SK-N-SH treated with all-trans-retinoic acid at 6 μM for 48 hours (cell line): ENCODE measurements around the gene NEURL1B.

Experiments
- ATAC-seq: fragments of 200-7000 bp; cut with Tn5 transposase; 3 replicates; pipeline ENCODE4 v1.9.1; 2020; ENCODE audit warnings: mild to moderate bottlenecking, moderate library complexity
- ARNTL ChIP-seq: fragments of 450-650 bp; formaldehyde crosslinking; IDR thresholded peaks from 2 replicates; pipeline ENCODE4 v1.5.0; 2020; ENCODE audit warnings: low read depth, mild to moderate bottlenecking, moderate library complexity, borderline replicate concordance
- BACH2 ChIP-seq: fragments of 250-450 bp; sonication (Bioruptor Pico); IDR thresholded peaks from 2 replicates; pipeline ENCODE4 v1.9.0; 2021; ENCODE audit warnings: mild to moderate bottlenecking, borderline replicate concordance
- CREB5 ChIP-seq: fragments of 250-450 bp; sonication (Bioruptor Pico); IDR thresholded peaks from 2 replicates; pipeline ENCODE4 v1.5.1; 2020; ENCODE audit warnings: low read depth, mild to moderate bottlenecking, moderate library complexity
- CSDC2 ChIP-seq: fragments of 250-450 bp; sonication (Bioruptor Pico); IDR thresholded peaks from 2 replicates; pipeline ENCODE4 v1.5.0; 2020; ENCODE audit warnings: mild to moderate bottlenecking, moderate library complexity
- GLIS3 ChIP-seq: fragments of 250-450 bp; sonication (Bioruptor Pico); IDR thresholded peaks from 2 replicates; pipeline ENCODE4 v1.5.0; 2020; ENCODE audit warnings: mild to moderate bottlenecking, moderate library complexity
- ISL1 ChIP-seq: fragments of 250-450 bp; sonication (Bioruptor Pico); IDR thresholded peaks from 2 replicates; pipeline ENCODE4 v2.1.2; 2022; ENCODE audit warnings: mild to moderate bottlenecking, moderate library complexity
- OSR1 ChIP-seq: fragments of 250-450 bp; sonication (Bioruptor Pico); IDR thresholded peaks from 2 replicates; pipeline ENCODE4 v1.8.0; 2022; ENCODE audit warnings: moderate library complexity, mild to moderate bottlenecking, inconsistent platforms
- PPARA ChIP-seq: fragments of 250-450 bp; sonication (Bioruptor Pico); IDR thresholded peaks from 2 replicates; pipeline ENCODE4 v1.5.0; 2020; ENCODE audit warnings: mild to moderate bottlenecking, borderline replicate concordance
- RARB ChIP-seq: fragments of 250-450 bp; sonication (Bioruptor Pico); IDR thresholded peaks from 2 replicates; pipeline ENCODE4 v1.8.0; 2021; ENCODE audit warnings: mild to moderate bottlenecking, moderate library complexity
- TCF4 ChIP-seq: fragments of 250-450 bp; sonication (Bioruptor Pico); IDR thresholded peaks from 2 replicates; pipeline ENCODE4 v1.8.0; 2021; ENCODE audit warnings: mild to moderate bottlenecking, moderate library complexity, borderline replicate concordance
- TOX ChIP-seq: fragments of 250-450 bp; sonication (Bioruptor Pico); IDR thresholded peaks from 2 replicates; pipeline ENCODE4 v1.8.0; 2021; ENCODE audit warnings: mild to moderate bottlenecking, moderate library complexity, borderline replicate concordance
- ZC3H10 ChIP-seq: fragments of 250-450 bp; sonication (Bioruptor Pico); IDR thresholded peaks from 2 replicates; pipeline ENCODE4 v1.5.1; 2021; ENCODE audit warnings: mild to moderate bottlenecking, moderate library complexity
- ZFP3 ChIP-seq: fragments of 250-450 bp; sonication (Bioruptor Pico); IDR thresholded peaks from 2 replicates; pipeline ENCODE4 v1.5.0; 2020; ENCODE audit warnings: mild to moderate bottlenecking, moderate library complexity
- ZFP30 ChIP-seq: fragments of 450-650 bp; formaldehyde crosslinking; IDR thresholded peaks from 2 replicates; pipeline ENCODE4 v1.5.0; 2022; ENCODE audit warnings: mild to moderate bottlenecking, moderate library complexity
- ZNF565 ChIP-seq: fragments of 450-650 bp; formaldehyde crosslinking; conservative IDR thresholded peaks from 2 replicates; pipeline ENCODE4 v1.5.0; 2020; ENCODE audit warnings: low read depth, mild to moderate bottlenecking, moderate library complexity
- ZNF70 ChIP-seq: fragments of 450-650 bp; formaldehyde crosslinking; IDR thresholded peaks from 2 replicates; pipeline ENCODE4 v1.5.0; 2020; ENCODE audit warnings: mild to moderate bottlenecking, moderate library complexity
- ZNF8 ChIP-seq: fragments of 450-650 bp; formaldehyde crosslinking; IDR thresholded peaks from 2 replicates; pipeline ENCODE4 v1.5.0; 2020; ENCODE audit warnings: mild to moderate bottlenecking, moderate library complexity
- TF ChIP-seq, protein P1 (sequence below): fragments of 250-450 bp; sonication (Bioruptor Pico); IDR thresholded peaks from 2 replicates; pipeline ENCODE4 v1.5.0; 2020; ENCODE audit warnings: mild to moderate bottlenecking, moderate library complexity
- TF ChIP-seq, protein P2 (sequence below): fragments of 250-450 bp; sonication (Bioruptor Pico); IDR thresholded peaks from 2 replicates; pipeline ENCODE4 v1.8.0; 2021; ENCODE audit warnings: low read depth, mild to moderate bottlenecking, moderate library complexity, borderline replicate concordance
- TF ChIP-seq, protein P3 (sequence below): fragments of 250-450 bp; sonication (Bioruptor Pico); IDR thresholded peaks from 2 replicates; pipeline ENCODE4 v1.5.1; 2021; ENCODE audit warnings: mild to moderate bottlenecking, moderate library complexity

Gene NEURL1B

GRCh38 chr5:172735141-172735831 is 94.2 kb downstream of the NEURL1B start:
- no peak for ATAC-seq
- TF ChIP-seq GLIS3 (CRISPR knock-in tag) (no peak), RARB (CRISPR knock-in tag) (no peak), ZFP3 (CRISPR knock-in tag) (no peak), ZNF70 (CRISPR knock-in tag) (no peak), CSDC2 (CRISPR knock-in tag) (no peak), ZNF8 (CRISPR knock-in tag) (no peak), ISL1 (no peak), ZNF565 (no peak), ZC3H10 (CRISPR knock-in tag) (no peak), PPARA (no peak), BACH2 (CRISPR knock-in tag) (no peak), ARNTL (CRISPR knock-in tag) (no peak), ZFP30 (CRISPR knock-in tag) (no peak)
- TF ChIP-seq, protein P1, sequence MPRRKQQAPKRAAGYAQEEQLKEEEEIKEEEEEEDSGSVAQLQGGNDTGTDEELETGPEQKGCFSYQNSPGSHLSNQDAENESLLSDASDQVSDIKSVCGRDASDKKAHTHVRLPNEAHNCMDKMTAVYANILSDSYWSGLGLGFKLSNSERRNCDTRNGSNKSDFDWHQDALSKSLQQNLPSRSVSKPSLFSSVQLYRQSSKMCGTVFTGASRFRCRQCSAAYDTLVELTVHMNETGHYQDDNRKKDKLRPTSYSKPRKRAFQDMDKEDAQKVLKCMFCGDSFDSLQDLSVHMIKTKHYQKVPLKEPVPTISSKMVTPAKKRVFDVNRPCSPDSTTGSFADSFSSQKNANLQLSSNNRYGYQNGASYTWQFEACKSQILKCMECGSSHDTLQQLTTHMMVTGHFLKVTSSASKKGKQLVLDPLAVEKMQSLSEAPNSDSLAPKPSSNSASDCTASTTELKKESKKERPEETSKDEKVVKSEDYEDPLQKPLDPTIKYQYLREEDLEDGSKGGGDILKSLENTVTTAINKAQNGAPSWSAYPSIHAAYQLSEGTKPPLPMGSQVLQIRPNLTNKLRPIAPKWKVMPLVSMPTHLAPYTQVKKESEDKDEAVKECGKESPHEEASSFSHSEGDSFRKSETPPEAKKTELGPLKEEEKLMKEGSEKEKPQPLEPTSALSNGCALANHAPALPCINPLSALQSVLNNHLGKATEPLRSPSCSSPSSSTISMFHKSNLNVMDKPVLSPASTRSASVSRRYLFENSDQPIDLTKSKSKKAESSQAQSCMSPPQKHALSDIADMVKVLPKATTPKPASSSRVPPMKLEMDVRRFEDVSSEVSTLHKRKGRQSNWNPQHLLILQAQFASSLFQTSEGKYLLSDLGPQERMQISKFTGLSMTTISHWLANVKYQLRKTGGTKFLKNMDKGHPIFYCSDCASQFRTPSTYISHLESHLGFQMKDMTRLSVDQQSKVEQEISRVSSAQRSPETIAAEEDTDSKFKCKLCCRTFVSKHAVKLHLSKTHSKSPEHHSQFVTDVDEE (CRISPR knock-in tag), result no peak

DNA sequence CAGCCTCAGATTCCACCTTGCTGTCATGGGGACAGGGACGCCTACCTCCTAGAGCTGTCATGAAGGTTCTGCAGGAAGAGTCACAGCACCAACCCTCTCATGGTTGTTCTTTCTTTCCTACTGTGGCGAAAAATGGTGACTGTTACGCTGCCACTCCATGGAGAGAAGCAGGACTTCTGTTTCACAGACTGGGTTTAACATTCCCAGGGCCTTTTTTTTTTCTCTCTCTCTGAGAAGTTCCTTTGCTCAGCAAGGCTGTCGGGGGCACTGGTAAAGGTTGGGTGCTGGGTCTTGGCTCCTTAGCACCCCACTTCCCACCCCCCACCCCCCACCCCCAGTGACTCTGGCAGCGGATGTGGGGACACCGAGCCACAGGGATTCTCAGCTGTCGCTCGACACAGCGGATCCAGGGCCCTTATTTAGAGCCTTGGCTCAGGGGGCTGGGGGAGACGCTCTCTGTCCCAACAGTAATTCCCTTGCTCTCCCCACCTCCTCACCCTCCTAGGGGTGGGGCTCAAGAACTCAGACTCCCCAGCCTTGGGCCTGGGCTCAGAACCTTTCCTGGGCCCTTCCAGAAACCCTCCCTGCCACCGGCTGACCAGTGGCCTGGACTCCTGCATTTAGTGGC is 95.6 kb downstream of the NEURL1B start:
- no peak for ATAC-seq
- no peak for TF ChIP-seq ZFP3 (CRISPR knock-in tag)
- TF ChIP-seq, all 23 proteins: peak for 0

DNA sequence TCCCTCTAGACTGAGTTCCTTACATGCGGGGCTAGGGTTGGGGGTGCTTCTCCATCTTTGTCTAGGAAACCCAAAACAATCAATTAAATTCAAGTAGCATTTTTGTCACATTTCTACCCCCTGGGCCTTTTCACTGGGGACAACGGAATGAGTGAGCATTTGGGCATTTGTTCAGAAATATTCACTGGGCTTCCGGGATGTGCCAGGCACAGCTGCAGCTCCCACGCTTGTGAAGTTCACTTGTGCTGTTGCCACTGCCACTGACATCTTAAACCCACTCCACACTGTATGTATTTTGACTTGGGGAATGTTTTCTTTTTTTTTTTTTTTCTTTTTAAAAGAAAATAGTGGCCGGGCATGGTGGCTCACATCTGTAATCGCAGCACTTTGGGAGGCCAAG is 98.3 kb downstream of the NEURL1B start:
- no peak for ATAC-seq
- no peak for TF ChIP-seq RARB (CRISPR knock-in tag)
- no peak for TF ChIP-seq ZNF70 (CRISPR knock-in tag)
- TF ChIP-seq ZFP3 (CRISPR knock-in tag), result no peak
- no peak for TF ChIP-seq ZNF8 (CRISPR knock-in tag)
- no peak for TF ChIP-seq CREB5
- TF ChIP-seq ZNF565, result no peak
- TF ChIP-seq BACH2 (CRISPR knock-in tag), result no peak
- TF ChIP-seq ZFP30 (CRISPR knock-in tag), result no peak
- no peak for TF ChIP-seq OSR1 (CRISPR knock-in tag)
- no peak for TF ChIP-seq CSDC2 (CRISPR knock-in tag)
- no peak for TF ChIP-seq TOX (CRISPR knock-in tag)
- no peak for TF ChIP-seq ARNTL (CRISPR knock-in tag)

- ATAC-seq, result peak; percentile 99
- TF ChIP-seq ARNTL (CRISPR knock-in tag) (no peak), RARB (CRISPR knock-in tag) (no peak), CREB5 (no peak), ISL1 (no peak), BACH2 (CRISPR knock-in tag) (no peak), ZNF8 (CRISPR knock-in tag) (no peak), ZFP30 (CRISPR knock-in tag) (no peak), GLIS3 (CRISPR knock-in tag) (no peak), ZC3H10 (CRISPR knock-in tag) (no peak), PPARA (no peak), TOX (CRISPR knock-in tag) (no peak), TCF4 (no peak)
- TF ChIP-seq, protein P1 (CRISPR knock-in tag), result no peak
- TF ChIP-seq, protein P2, sequence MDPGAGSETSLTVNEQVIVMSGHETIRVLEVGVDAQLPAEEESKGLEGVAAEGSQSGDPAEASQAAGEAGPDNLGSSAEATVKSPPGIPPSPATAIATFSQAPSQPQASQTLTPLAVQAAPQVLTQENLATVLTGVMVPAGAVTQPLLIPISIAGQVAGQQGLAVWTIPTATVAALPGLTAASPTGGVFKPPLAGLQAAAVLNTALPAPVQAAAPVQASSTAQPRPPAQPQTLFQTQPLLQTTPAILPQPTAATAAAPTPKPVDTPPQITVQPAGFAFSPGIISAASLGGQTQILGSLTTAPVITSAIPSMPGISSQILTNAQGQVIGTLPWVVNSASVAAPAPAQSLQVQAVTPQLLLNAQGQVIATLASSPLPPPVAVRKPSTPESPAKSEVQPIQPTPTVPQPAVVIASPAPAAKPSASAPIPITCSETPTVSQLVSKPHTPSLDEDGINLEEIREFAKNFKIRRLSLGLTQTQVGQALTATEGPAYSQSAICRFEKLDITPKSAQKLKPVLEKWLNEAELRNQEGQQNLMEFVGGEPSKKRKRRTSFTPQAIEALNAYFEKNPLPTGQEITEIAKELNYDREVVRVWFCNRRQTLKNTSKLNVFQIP (CRISPR knock-in tag), result no peak
- TF ChIP-seq, protein P3, sequence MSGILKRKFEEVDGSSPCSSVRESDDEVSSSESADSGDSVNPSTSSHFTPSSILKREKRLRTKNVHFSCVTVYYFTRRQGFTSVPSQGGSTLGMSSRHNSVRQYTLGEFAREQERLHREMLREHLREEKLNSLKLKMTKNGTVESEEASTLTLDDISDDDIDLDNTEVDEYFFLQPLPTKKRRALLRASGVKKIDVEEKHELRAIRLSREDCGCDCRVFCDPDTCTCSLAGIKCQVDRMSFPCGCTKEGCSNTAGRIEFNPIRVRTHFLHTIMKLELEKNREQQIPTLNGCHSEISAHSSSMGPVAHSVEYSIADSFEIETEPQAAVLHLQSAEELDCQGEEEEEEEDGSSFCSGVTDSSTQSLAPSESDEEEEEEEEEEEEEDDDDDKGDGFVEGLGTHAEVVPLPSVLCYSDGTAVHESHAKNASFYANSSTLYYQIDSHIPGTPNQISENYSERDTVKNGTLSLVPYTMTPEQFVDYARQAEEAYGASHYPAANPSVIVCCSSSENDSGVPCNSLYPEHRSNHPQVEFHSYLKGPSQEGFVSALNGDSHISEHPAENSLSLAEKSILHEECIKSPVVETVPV (CRISPR knock-in tag), result no peak
Measured at GRCh38 chr5:172740428-172741205, 99.6 kb downstream of the NEURL1B start.
